C4-2B (cell line): ENCODE results near the gene WNT2B.

ENCODE experiments used
- ZFX ChIP-seq: fragments of 450-650 bp; IDR thresholded peaks from 2 replicates; pipeline ENCODE4 v1.6.1; 2017
- TF ChIP-seq, protein P1 (sequence below): fragments of 450-650 bp; conservative IDR thresholded peaks from 2 replicates; pipeline ENCODE4 v1.5.1; 2017; ENCODE audit warnings: mild to moderate bottlenecking

DNA sequence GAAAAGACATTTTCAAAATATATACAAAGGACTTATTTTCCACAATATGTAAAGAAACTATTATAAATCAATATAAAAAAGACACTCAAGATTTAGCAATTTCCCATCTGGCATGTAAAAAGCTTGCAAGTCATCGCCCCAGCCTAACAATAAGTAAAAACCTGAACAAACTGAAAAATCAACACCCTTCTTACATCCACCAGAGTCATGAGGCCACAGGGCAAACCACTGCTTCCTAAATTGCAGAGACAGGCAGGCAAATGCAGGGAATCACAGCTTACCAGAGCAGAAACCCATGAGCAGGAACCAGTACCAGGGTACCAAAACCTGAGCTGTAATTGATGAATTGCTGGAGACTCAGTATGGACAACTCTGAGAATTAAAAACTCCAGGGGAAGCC, 16.7 kb upstream of the WNT2B start:
- TF ChIP-seq, protein P1, sequence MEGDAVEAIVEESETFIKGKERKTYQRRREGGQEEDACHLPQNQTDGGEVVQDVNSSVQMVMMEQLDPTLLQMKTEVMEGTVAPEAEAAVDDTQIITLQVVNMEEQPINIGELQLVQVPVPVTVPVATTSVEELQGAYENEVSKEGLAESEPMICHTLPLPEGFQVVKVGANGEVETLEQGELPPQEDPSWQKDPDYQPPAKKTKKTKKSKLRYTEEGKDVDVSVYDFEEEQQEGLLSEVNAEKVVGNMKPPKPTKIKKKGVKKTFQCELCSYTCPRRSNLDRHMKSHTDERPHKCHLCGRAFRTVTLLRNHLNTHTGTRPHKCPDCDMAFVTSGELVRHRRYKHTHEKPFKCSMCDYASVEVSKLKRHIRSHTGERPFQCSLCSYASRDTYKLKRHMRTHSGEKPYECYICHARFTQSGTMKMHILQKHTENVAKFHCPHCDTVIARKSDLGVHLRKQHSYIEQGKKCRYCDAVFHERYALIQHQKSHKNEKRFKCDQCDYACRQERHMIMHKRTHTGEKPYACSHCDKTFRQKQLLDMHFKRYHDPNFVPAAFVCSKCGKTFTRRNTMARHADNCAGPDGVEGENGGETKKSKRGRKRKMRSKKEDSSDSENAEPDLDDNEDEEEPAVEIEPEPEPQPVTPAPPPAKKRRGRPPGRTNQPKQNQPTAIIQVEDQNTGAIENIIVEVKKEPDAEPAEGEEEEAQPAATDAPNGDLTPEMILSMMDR = no peak
- TF ChIP-seq ZFX = no peak
